ENCODE measurements around the gene CNPY3.

Gene CNPY3

GRCh38 chr6:42958125-42958524 lies 28.8 kb downstream of the CNPY3 start:
- no peak for DNase-seq (ENCODE audit: low read depth in 2 of 3, low spot score in 2 of 3)

GRCh38 chr6:42959917-42960242 lies 30.6 kb downstream of the CNPY3 start:
- no peak for DNase-seq (ENCODE audit: low read depth in 2 of 3, low spot score in 2 of 3)

GRCh38 chr6:42960243-42961019 lies 31.2 kb downstream of the CNPY3 start, which contains the start of gene GNMT:
Gene GNMT, plus strand, starts transcription at chr6:42960754. Its CDS starts 14 bp downstream, at chr6:42960768.
- DNase-seq (ENCODE audit: low read depth in 2 of 3, low spot score in 2 of 3) = no peak

- DNase-seq (ENCODE audit: low read depth in 2 of 3, low spot score in 2 of 3) = no peak
These were observed 31.8 kb downstream of the CNPY3 start for GRCh38 chr6:42961020-42961470.

GRCh38 chr6:42962096-42962495 lies 32.8 kb downstream of the CNPY3 start:
- DNase-seq (ENCODE audit: low read depth in 2 of 3, low spot score in 2 of 3) = no peak

GRCh38 chr6:42962502-42963178 lies 33.4 kb downstream of the CNPY3 start:
- no peak for DNase-seq (ENCODE audit: low read depth in 2 of 3, low spot score in 2 of 3)

- no peak for DNase-seq (ENCODE audit: low read depth in 2 of 3, low spot score in 2 of 3)
These were observed 34.0 kb downstream of the CNPY3 start for GRCh38 chr6:42963179-42963854.

GRCh38 chr6:42963855-42964605 lies 34.8 kb downstream of the CNPY3 start:
- DNase-seq (ENCODE audit: low read depth in 2 of 3, low spot score in 2 of 3) = no peak

- no peak for DNase-seq (ENCODE audit: low read depth in 2 of 3, low spot score in 2 of 3)
These were observed 37.3 kb downstream of the CNPY3 start for GRCh38 chr6:42966571-42966970.

GRCh38 chr6:42967228-42967627 lies 37.9 kb downstream of the CNPY3 start:
- DNase-seq (ENCODE audit: low read depth in 2 of 3, low spot score in 2 of 3) = no peak

GRCh38 chr6:42968126-42968701 lies 38.9 kb downstream of the CNPY3 start:
- DNase-seq (ENCODE audit: low read depth in 2 of 3, low spot score in 2 of 3) = no peak

- no peak for DNase-seq (ENCODE audit: low read depth in 2 of 3, low spot score in 2 of 3)
These were observed 39.5 kb downstream of the CNPY3 start for GRCh38 chr6:42968783-42969182.

GRCh38 chr6:42969431-42969830 lies 40.2 kb downstream of the CNPY3 start:
- no peak for DNase-seq (ENCODE audit: low read depth in 2 of 3, low spot score in 2 of 3)

GRCh38 chr6:42969934-42970333 lies 40.7 kb downstream of the CNPY3 start:
- no peak for DNase-seq (ENCODE audit: low read depth in 2 of 3, low spot score in 2 of 3)

GRCh38 chr6:42970871-42971612 lies 41.8 kb downstream of the CNPY3 start:
- DNase-seq (ENCODE audit: low read depth in 2 of 3, low spot score in 2 of 3) = no peak

- no peak for DNase-seq (ENCODE audit: low read depth in 2 of 3, low spot score in 2 of 3)
These were observed 42.6 kb downstream of the CNPY3 start for GRCh38 chr6:42971746-42972327.

- no peak for DNase-seq (ENCODE audit: low read depth in 2 of 3, low spot score in 2 of 3)
These were observed 44.6 kb downstream of the CNPY3 start for GRCh38 chr6:42973926-42974325.

- no peak for DNase-seq (ENCODE audit: low read depth in 2 of 3, low spot score in 2 of 3)
These were observed 45.7 kb downstream of the CNPY3 start for GRCh38 chr6:42974919-42975505.

- DNase-seq (ENCODE audit: low read depth in 2 of 3, low spot score in 2 of 3) = no peak
These were observed 49.2 kb downstream of the CNPY3 start for GRCh38 chr6:42978487-42978838.

All from activated CD8-positive, alpha-beta memory T cell treated with anti-CD3 and anti-CD28 coated beads for 48 hours (primary cell).